OCI-LY3 (cell line): ENCODE data around the gene DOLK.

Experiments
- H2AFZ ChIP-seq: fragments of 200-600, 300-600 bp; shearing (Covaris generic); 2 replicates; pipeline ENCODE4 v1.6.0; 2014; ENCODE audit warnings: antibody characterized with exemption, low read depth, low read length
- H3K27ac ChIP-seq: fragments of 200-600, 300-600 bp; sonication (generic); 2 replicates; pipeline ENCODE4 v1.5.1; 2014; ENCODE audit warnings: mild to moderate bottlenecking, low read length, moderate library complexity, mixed read lengths
- H3K27me3 ChIP-seq: fragments of 200-600, 300-600 bp; sonication (generic); 2 replicates; pipeline ENCODE4 v1.6.1; 2014; ENCODE audit warnings: low read depth, low read length, mixed read lengths
- H3K36me3 ChIP-seq: fragments of 200-600, 300-600 bp; sonication (generic); replicated peaks from 2 replicates; pipeline ENCODE3; 2014; ENCODE audit warnings: low read depth, low read length, mixed read lengths
- H3K4me1 ChIP-seq: fragments of 300-600, 200-600 bp; sonication (generic); 2 replicates; pipeline ENCODE4 v1.6.1; 2014; ENCODE audit warnings: low read length, mixed read lengths
- H3K4me2 ChIP-seq: fragments of 200-600, 300-600 bp; sonication (generic); 2 replicates; pipeline ENCODE4 v1.6.1; 2014; ENCODE audit warnings: low read length, mixed read lengths
- H3K4me3 ChIP-seq: fragments of 300-600, 200-600 bp; sonication (generic); 2 replicates; pipeline ENCODE4 v1.5.1; 2014; ENCODE audit warnings: antibody characterized with exemption, mild to moderate bottlenecking, low read length, moderate library complexity
- H3K79me2 ChIP-seq: fragments of 300-600, 200-600 bp; shearing (Covaris generic); 2 replicates; pipeline ENCODE4 v1.6.1; 2014; ENCODE audit warnings: mild to moderate bottlenecking, low read length, mixed read lengths
- H3K9ac ChIP-seq: fragments of 300-600, 200-600 bp; shearing (Covaris generic); 2 replicates; pipeline ENCODE4 v1.6.0; 2014; ENCODE audit warnings: mild to moderate bottlenecking, low read length, moderate library complexity
- H3K9me3 ChIP-seq: fragments of 200-600, 300-600 bp; shearing (Covaris generic); 2 replicates; pipeline ENCODE4 v1.6.1; 2014; ENCODE audit warnings: low read length, mixed read lengths; ENCODE audit not compliant: insufficient read depth
- H4K20me1 ChIP-seq: fragments of 200-600, 300-600 bp; sonication (generic); 2 replicates; pipeline ENCODE4 v1.6.1; 2016; ENCODE audit warnings: low read length, mixed read lengths; ENCODE audit not compliant: insufficient read depth
- CTCF ChIP-seq: fragments of 200-600, 300-600 bp; sonication (generic); IDR thresholded peaks from 2 replicates; pipeline ENCODE4 v1.5.1; 2014; ENCODE audit warnings: antibody characterized with exemption, low read length, low read depth
- EZH2phosphoT487 ChIP-seq: fragments of 200-600 bp; shearing (Covaris generic); IDR thresholded peaks from 2 replicates; pipeline ENCODE4 v1.6.1; 2018; ENCODE audit warnings: antibody characterized with exemption, mixed run types, low read depth

Gene DOLK

GRCh38 chr9:128906741-128907140 lies 40.7 kb downstream of the DOLK start:
- no peak overlapping the region for H3K4me3 ChIP-seq
- no peak overlapping the region for H3K4me2 ChIP-seq
- no peaks in the 10 kb centered on the region for H3K27me3 ChIP-seq
- no peaks in the 10 kb centered on the region for H3K9me3 ChIP-seq
- H4K20me1 ChIP-seq: peaks cover 11% of the 10 kb centered on the region
- no peak overlapping the region for H2AFZ ChIP-seq
- H3K27ac ChIP-seq: no peak overlapping the region
- H3K79me2 ChIP-seq: no peaks in the 10 kb centered on the region; the same call in 1 of the 2 replicates
- no peak overlapping the region for H3K9ac ChIP-seq
- no peak for TF ChIP-seq EZH2phosphoT487
- TF ChIP-seq CTCF: no peak
- H3K36me3 ChIP-seq: peaks cover 20% of the 10 kb centered on the region
- peaks cover 9% of the 10 kb centered on the region; the same call in 1 of the 2 replicates for H3K4me1 ChIP-seq

- no peak overlapping the region for H3K4me2 ChIP-seq
- H2AFZ ChIP-seq: no peak overlapping the region
- H3K36me3 ChIP-seq: peaks cover 21% of the 10 kb centered on the region
Measured at GRCh38 chr9:128905964-128906363, 41.4 kb downstream of the DOLK start.

GRCh38 chr9:128903871-128904620 lies 43.4 kb downstream of the DOLK start:
- Histone ChIP-seq H3K79me2 (no peaks in the 10 kb centered on the region), H3K36me3 (peaks cover 14% of the 10 kb centered on the region), H3K27ac (no peak overlapping the region), H3K4me3 (no peak overlapping the region), H3K9me3 (no peaks in the 10 kb centered on the region), H3K9ac (no peak overlapping the region), H3K27me3 (no peaks in the 10 kb centered on the region), H4K20me1 (no peaks in the 10 kb centered on the region), H3K4me1 (peaks cover 17% of the 10 kb centered on the region; the same call in 1 of the 2 replicates), H2AFZ (no peak overlapping the region), H3K4me2 (no peak overlapping the region)
- TF ChIP-seq CTCF (no peak), EZH2phosphoT487 (no peak)

More at GRCh38 chr9:128905964-128906363, 41.4 kb downstream of the DOLK start:
- Histone ChIP-seq H4K20me1 (peaks cover 5% of the 10 kb centered on the region; the same call in 1 of the 2 replicates), H3K27ac (no peak overlapping the region), H3K9ac (no peak overlapping the region), H3K27me3 (no peaks in the 10 kb centered on the region), H3K4me1 (peaks cover 11% of the 10 kb centered on the region; the same call in 1 of the 2 replicates), H3K79me2 (no peaks in the 10 kb centered on the region), H3K4me3 (no peak overlapping the region), H3K9me3 (no peaks in the 10 kb centered on the region)
- TF ChIP-seq CTCF: no peak
- no peak for TF ChIP-seq EZH2phosphoT487

- Histone ChIP-seq H3K36me3 (peaks cover 7% of the 10 kb centered on the region), H3K79me2 (no peaks in the 10 kb centered on the region), H3K4me1 (peaks cover 17% of the 10 kb centered on the region; the same call in 1 of the 2 replicates), H3K9me3 (no peaks in the 10 kb centered on the region), H3K4me3 (no peak overlapping the region), H4K20me1 (no peaks in the 10 kb centered on the region), H2AFZ (no peak overlapping the region), H3K4me2 (no peak overlapping the region), H3K9ac (no peak overlapping the region), H3K27ac (no peak overlapping the region), H3K27me3 (no peaks in the 10 kb centered on the region)
- no peak for TF ChIP-seq CTCF
- TF ChIP-seq EZH2phosphoT487: no peak
Measured at GRCh38 chr9:128903079-128903461, 44.3 kb downstream of the DOLK start.
